H9 (cell line): Measurements from ENCODE around the gene PSMC1. TPM values are rescaled to one million over a fixed set of nuclear protein-coding genes. Genes with fewer than 3 reads are reported as not detected.

Source experiments
- DNase-seq: peaks from one replicate; pipeline ENCODE4 v3.0.0-alpha.2; 2017
- H2AFZ ChIP-seq: one replicate; pipeline ENCODE4 v1.6.1; 2013; ENCODE audit warnings: mild to moderate bottlenecking, low read length, control low read depth, moderate library complexity
- H2AK5ac ChIP-seq: 2 replicates; pipeline ENCODE4 v1.6.1; 2013; ENCODE audit warnings: low read length, control low read depth, mixed read lengths; ENCODE audit not compliant: insufficient read length
- H2BK120ac ChIP-seq: one replicate; pipeline ENCODE4 v1.6.1; 2013; ENCODE audit warnings: low read depth, mild to moderate bottlenecking, low read length, control low read depth, inconsistent platforms; ENCODE audit not compliant: poor library complexity, severe bottlenecking
- H2BK12ac ChIP-seq: 2 replicates; pipeline ENCODE4 v1.6.1; 2013; ENCODE audit warnings: low read length, control low read depth, mixed read lengths, low read depth; ENCODE audit not compliant: insufficient read length
- H2BK15ac ChIP-seq: 2 replicates; pipeline ENCODE4 v1.6.1; 2013; ENCODE audit warnings: low read depth, low read length, control low read depth
- H2BK20ac ChIP-seq: one replicate; pipeline ENCODE4 v1.6.1; 2013; ENCODE audit warnings: low read depth, mild to moderate bottlenecking, low read length, control low read depth, inconsistent platforms; ENCODE audit not compliant: poor library complexity, severe bottlenecking
- H2BK5ac ChIP-seq: 2 replicates; pipeline ENCODE4 v1.6.1; 2013; ENCODE audit warnings: low read length, control low read depth, mixed read lengths; ENCODE audit not compliant: insufficient read length
- H3K14ac ChIP-seq: 2 replicates; pipeline ENCODE4 v1.6.1; 2013; ENCODE audit warnings: low read length, control low read depth; ENCODE audit not compliant: insufficient read depth
- H3K18ac ChIP-seq: 2 replicates; pipeline ENCODE4 v1.6.1; 2013; ENCODE audit warnings: low read depth, mild to moderate bottlenecking, mixed read lengths, low read length, control low read depth; ENCODE audit not compliant: insufficient read length
- H3K23ac ChIP-seq: 2 replicates; pipeline ENCODE4 v1.6.1; 2013; ENCODE audit warnings: low read length, control low read depth, mixed read lengths, low read depth; ENCODE audit not compliant: insufficient read length
- H3K23me2 ChIP-seq: 2 replicates; pipeline ENCODE4 v1.6.1; 2013; ENCODE audit warnings: low read depth, mild to moderate bottlenecking, mixed read lengths, low read length, control low read depth; ENCODE audit not compliant: insufficient read length, poor library complexity, severe bottlenecking
- H3K27ac ChIP-seq: 2 replicates; pipeline ENCODE4 v1.5.1; 2013; ENCODE audit warnings: low read length, control low read depth, mixed read lengths, low read depth; ENCODE audit not compliant: insufficient read length
- H3K27me3 ChIP-seq: 2 replicates; pipeline ENCODE4 v1.6.1; 2013; ENCODE audit warnings: low read length, control low read depth, inconsistent platforms; ENCODE audit not compliant: insufficient read depth
- H3K4ac ChIP-seq: 2 replicates; pipeline ENCODE4 v1.6.1; 2013; ENCODE audit warnings: low read depth, mild to moderate bottlenecking, control low read depth, inconsistent platforms, low read length, moderate library complexity
- H3K4me1 ChIP-seq: 2 replicates; pipeline ENCODE4 v1.6.1; 2013; ENCODE audit warnings: low read length, control low read depth, inconsistent platforms; ENCODE audit not compliant: insufficient read depth
- H3K4me2 ChIP-seq: 2 replicates; pipeline ENCODE4 v1.6.1; 2013; ENCODE audit warnings: low read length, control low read depth, mixed read lengths; ENCODE audit not compliant: insufficient read length, insufficient read depth
- H3K56ac ChIP-seq: 2 replicates; pipeline ENCODE4 v1.6.1; 2013; ENCODE audit warnings: low read depth, mild to moderate bottlenecking, mixed read lengths, low read length, control low read depth; ENCODE audit not compliant: insufficient read length
- H3K79me1 ChIP-seq: 2 replicates; pipeline ENCODE4 v1.6.1; 2013; ENCODE audit warnings: low read depth, mild to moderate bottlenecking, moderate library complexity, low read length, control low read depth, inconsistent platforms; ENCODE audit not compliant: insufficient read depth, poor library complexity, severe bottlenecking
- H3K79me2 ChIP-seq: 2 replicates; pipeline ENCODE4 v1.6.1; 2013; ENCODE audit warnings: low read length, control low read depth, inconsistent platforms; ENCODE audit not compliant: insufficient read depth
- H3K9ac ChIP-seq: 2 replicates; pipeline ENCODE4 v1.6.1; 2013; ENCODE audit warnings: low read length, control low read depth, mixed read lengths; ENCODE audit not compliant: insufficient read length; ENCODE audit errors: extremely low read depth
- H3K9me3 ChIP-seq: one replicate; pipeline ENCODE4 v1.6.1; 2013; ENCODE audit warnings: low read depth, low read length, inconsistent platforms; ENCODE audit not compliant: control insufficient read depth
- H3T11ph ChIP-seq: one replicate; pipeline ENCODE4 v1.6.1; 2013; ENCODE audit warnings: mild to moderate bottlenecking, low read length, control low read depth, inconsistent platforms
- H4K20me1 ChIP-seq: one replicate; pipeline ENCODE4 v1.6.1; 2013; ENCODE audit not compliant: control insufficient read depth, insufficient read length, insufficient read depth
- H4K5ac ChIP-seq: 2 replicates; pipeline ENCODE4 v1.6.1; 2013; ENCODE audit warnings: low read depth, mild to moderate bottlenecking, mixed read lengths, low read length, control low read depth; ENCODE audit not compliant: insufficient read length
- H4K8ac ChIP-seq: replicated peaks from 2 replicates; pipeline ENCODE4 v1.6.1; 2013; ENCODE audit warnings: low read length, control low read depth, mixed read lengths, low read depth; ENCODE audit not compliant: insufficient read length
- H4K91ac ChIP-seq: 2 replicates; pipeline ENCODE4 v1.6.1; 2013; ENCODE audit warnings: low read depth, mild to moderate bottlenecking, moderate library complexity, mixed read lengths, low read length, control low read depth; ENCODE audit not compliant: insufficient read length
- H3K27ac Mint-ChIP-seq, 3 experiments: 2 replicates in 2 of 3; 3 replicates in 1 of 3; pipeline ENCODE4 v1.8.0; 2020 to 2021; ENCODE audit warnings: mixed read lengths in 3 of 3, mild to moderate bottlenecking in 1 of 3, moderate library complexity in 1 of 3
- H3K27me3 Mint-ChIP-seq: 2 replicates; pipeline ENCODE4 v1.8.0; 2021; ENCODE audit warnings: low read depth, mild to moderate bottlenecking, moderate library complexity, mixed read lengths
- H3K36me3 Mint-ChIP-seq, 3 experiments: 2 replicates in 2 of 3; 3 replicates in 1 of 3; pipeline ENCODE4 v1.8.0; 2020 to 2021; ENCODE audit warnings: low read depth in 3 of 3, mixed read lengths in 3 of 3; ENCODE audit not compliant: insufficient read depth in 1 of 3
- H3K4me1 Mint-ChIP-seq, 2 experiments: 2 replicates each; pipeline ENCODE4 v1.8.0; 2020; ENCODE audit warnings: mixed read lengths in 2 of 2
- H3K4me3 Mint-ChIP-seq, 2 experiments: 2 replicates in 1 of 2; 3 replicates in 1 of 2; pipeline ENCODE4 v1.8.0; 2020 to 2021; ENCODE audit warnings: mild to moderate bottlenecking in 2 of 2, mixed read lengths in 2 of 2, moderate library complexity in 1 of 2
- H3K9me3 Mint-ChIP-seq, 2 experiments: 2 replicates in 1 of 2; 3 replicates in 1 of 2; pipeline ENCODE4 v1.8.0; 2020; ENCODE audit warnings: mild to moderate bottlenecking in 2 of 2, mixed read lengths in 2 of 2, moderate library complexity in 1 of 2
- CTCF ChIP-seq: fragments of 200-600 bp; sonication (generic); conservative IDR thresholded peaks from 3 replicates; pipeline ENCODE4 v1.8.0; 2021; ENCODE audit warnings: antibody characterized with exemption, mild to moderate bottlenecking
- WGBS: extraction: QIAGEN DNeasy Blood & Tissue Kit; methylation state at CpG from one replicate; pipeline ENCODE4 v1.1.7; 2013; ENCODE audit warnings: missing lambda C conversion rate, low lambda C conversion rate, mixed read lengths; ENCODE audit not compliant: insufficient read length; ENCODE audit errors: extremely low coverage; 5-methylcytosine and 5-hydroxymethylcytosine counted together
- total RNA-seq: library from RNA; stranded (reverse); gene quantifications from 2 replicates; pipeline ENCODE4 v1.2.1, GENCODE V29; 2021

The PSMC1 gene
- total RNA-seq, 1 experiment from 2014 or later: 113 TPM

DNA sequence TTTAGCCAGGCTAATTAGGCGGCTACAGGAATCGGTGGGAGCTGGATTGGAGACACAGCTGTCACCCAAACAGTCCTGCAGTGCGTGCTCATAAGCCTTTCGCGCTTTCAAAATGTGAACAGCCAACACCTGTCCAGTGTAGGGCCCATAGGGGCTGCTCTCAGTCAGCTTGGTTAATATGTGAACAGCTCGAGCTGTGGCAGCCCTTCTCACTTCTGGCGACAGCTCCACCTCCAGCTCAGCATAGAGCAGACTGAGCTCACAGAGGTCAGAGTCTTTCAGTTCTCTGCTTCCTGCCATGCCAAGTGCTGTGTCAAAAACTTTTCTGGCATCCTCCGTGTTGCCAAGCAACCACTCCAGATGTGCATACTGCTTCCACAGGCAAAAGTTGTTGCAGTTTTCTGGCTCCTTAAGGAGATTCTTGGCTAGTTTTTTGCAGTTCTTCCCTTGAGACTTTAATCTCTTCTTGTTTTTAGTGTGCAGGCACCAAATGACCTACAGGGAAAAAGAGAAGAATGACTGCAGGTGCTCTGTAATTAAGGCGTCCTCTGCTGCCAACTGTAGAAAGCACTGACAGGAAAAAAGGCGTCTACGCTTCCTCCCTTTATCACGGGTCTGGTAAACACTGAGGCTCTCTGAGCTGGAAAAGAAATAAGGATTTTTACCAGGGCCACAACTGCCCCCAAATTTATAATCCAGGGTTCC, 32.5 kb downstream of the PSMC1 start:
- no peaks in the 10 kb centered on the region for H3K27me3 Mint-ChIP-seq
- Histone ChIP-seq H2BK15ac (no peak overlapping the region), H4K20me1 (no peaks in the 10 kb centered on the region), H3K79me2 (no peaks in the 10 kb centered on the region), H2AFZ (no peak overlapping the region), H2BK5ac (no peak overlapping the region), H3T11ph (no peak overlapping the region), H3K79me1 (no peaks in the 10 kb centered on the region), H4K5ac (no peak overlapping the region), H4K8ac (no peak overlapping the region), H3K4me1 (no peaks in the 10 kb centered on the region), H3K27me3 (no peaks in the 10 kb centered on the region), H3K23me2 (no peaks in the 10 kb centered on the region), H3K27ac (no peak overlapping the region), H2BK20ac (no peak overlapping the region), H3K4me2 (no peak overlapping the region), H3K9ac (no peak overlapping the region), H2BK120ac (no peak overlapping the region), H4K91ac (no peak overlapping the region), H3K18ac (no peak overlapping the region), H3K9me3 (no peaks in the 10 kb centered on the region), H3K4ac (no peak overlapping the region), H3K23ac (no peak overlapping the region), H3K56ac (no peak overlapping the region), H3K14ac (no peak overlapping the region), H2BK12ac (no peak overlapping the region), H2AK5ac (no peak overlapping the region)
- no CpG with 5 or more reads among the region's 12 CpGs for WGBS
- peaks cover 7 to 61% (median 39%) of the 10 kb centered on the region in 3 experiments; a peak in 6 of 7 replicates for H3K36me3 Mint-ChIP-seq
- no peak for DNase-seq
- H3K4me3 Mint-ChIP-seq: no peak overlapping the region
- no peak for TF ChIP-seq CTCF
- H3K27ac Mint-ChIP-seq: no peak overlapping the region
- peaks cover 18 to 26% of the 10 kb centered on the region in 2 experiments for H3K4me1 Mint-ChIP-seq
- H3K9me3 Mint-ChIP-seq: no peaks in the 10 kb centered on the region
